KMS-11 (cell line): Measurements from ENCODE around the gene IER5.

Experiments
- H2AFZ ChIP-seq: fragments of 200-600 bp; sonication (generic); 2 replicates; pipeline ENCODE4 v1.6.1; 2016; ENCODE audit warnings: antibody characterized with exemption, mixed run types, low read depth
- H3K27ac ChIP-seq: fragments of 200-600 bp; sonication (generic); 2 replicates; pipeline ENCODE4 v1.6.1; 2016; ENCODE audit warnings: mild to moderate bottlenecking, mixed run types
- H3K27me3 ChIP-seq: fragments of 200-600 bp; sonication (generic); 2 replicates; pipeline ENCODE4 v1.6.1; 2017; ENCODE audit warnings: mild to moderate bottlenecking, low read depth, mixed run types, moderate library complexity; ENCODE audit not compliant: insufficient read depth
- H3K36me3 ChIP-seq: fragments of 200-600 bp; sonication (generic); 2 replicates; pipeline ENCODE4 v1.6.1; 2017; ENCODE audit warnings: mild to moderate bottlenecking, mixed run types; ENCODE audit not compliant: insufficient read depth
- H3K4me1 ChIP-seq: fragments of 200-600 bp; sonication (generic); 2 replicates; pipeline ENCODE4 v1.6.1; 2016; ENCODE audit warnings: mild to moderate bottlenecking, low read depth, mixed run types; ENCODE audit not compliant: poor library complexity, severe bottlenecking
- H3K4me2 ChIP-seq: fragments of 200-600 bp; sonication (generic); 2 replicates; pipeline ENCODE4 v1.7.0; 2016; ENCODE audit warnings: mild to moderate bottlenecking, mixed run types
- H3K4me3 ChIP-seq: fragments of 200-600 bp; sonication (generic); IDR thresholded peaks from 2 replicates; pipeline ENCODE4 v1.6.1; 2017; ENCODE audit warnings: low read depth, low read length, mixed read lengths; ENCODE audit not compliant: insufficient read depth
- H3K79me2 ChIP-seq: fragments of 200-600 bp; sonication (generic); 2 replicates; pipeline ENCODE4 v1.6.1; 2016; ENCODE audit warnings: low read depth, mixed run types; ENCODE audit not compliant: insufficient read depth
- H3K9ac ChIP-seq: fragments of 200-600 bp; sonication (generic); 2 replicates; pipeline ENCODE4 v1.6.1; 2016; ENCODE audit warnings: mild to moderate bottlenecking, mixed run types
- H4K20me1 ChIP-seq: fragments of 200-600 bp; sonication (generic); 2 replicates; pipeline ENCODE4 v1.6.1; 2016; ENCODE audit warnings: mild to moderate bottlenecking, mixed run types; ENCODE audit not compliant: insufficient read depth
- CTCF ChIP-seq: fragments of 200-600 bp; sonication (generic); conservative IDR thresholded peaks from 2 replicates; pipeline ENCODE4 v1.6.1; 2017; ENCODE audit warnings: low read depth, mild to moderate bottlenecking, antibody characterized with exemption, low read length, moderate library complexity, mixed read lengths

The IER5 gene

GRCh38 chr1:181123173-181123572 lies 34.7 kb downstream of the IER5 start:
- no peak overlapping the region for H3K9ac ChIP-seq
- TF ChIP-seq CTCF = no peak
- peaks cover 6% of the 10 kb centered on the region for H3K4me1 ChIP-seq
- no peak overlapping the region for H2AFZ ChIP-seq
- H4K20me1 ChIP-seq = no peaks in the 10 kb centered on the region
- no peaks in the 10 kb centered on the region for H3K36me3 ChIP-seq
- H3K27ac ChIP-seq = no peak overlapping the region
- H3K27me3 ChIP-seq = no peaks in the 10 kb centered on the region
- H3K4me2 ChIP-seq = no peak overlapping the region
- H3K4me3 ChIP-seq = no peak overlapping the region
- no peaks in the 10 kb centered on the region for H3K79me2 ChIP-seq

GRCh38 chr1:181124291-181124751 lies 35.8 kb downstream of the IER5 start:
- Histone ChIP-seq H3K4me1 (peaks cover 6% of the 10 kb centered on the region), H2AFZ (no peak overlapping the region), H3K27me3 (no peaks in the 10 kb centered on the region), H3K9ac (no peak overlapping the region), H4K20me1 (no peaks in the 10 kb centered on the region), H3K27ac (no peak overlapping the region), H3K4me3 (no peak overlapping the region), H3K79me2 (no peaks in the 10 kb centered on the region), H3K36me3 (no peaks in the 10 kb centered on the region), H3K4me2 (no peak overlapping the region)
- TF ChIP-seq CTCF = no peak

DNA sequence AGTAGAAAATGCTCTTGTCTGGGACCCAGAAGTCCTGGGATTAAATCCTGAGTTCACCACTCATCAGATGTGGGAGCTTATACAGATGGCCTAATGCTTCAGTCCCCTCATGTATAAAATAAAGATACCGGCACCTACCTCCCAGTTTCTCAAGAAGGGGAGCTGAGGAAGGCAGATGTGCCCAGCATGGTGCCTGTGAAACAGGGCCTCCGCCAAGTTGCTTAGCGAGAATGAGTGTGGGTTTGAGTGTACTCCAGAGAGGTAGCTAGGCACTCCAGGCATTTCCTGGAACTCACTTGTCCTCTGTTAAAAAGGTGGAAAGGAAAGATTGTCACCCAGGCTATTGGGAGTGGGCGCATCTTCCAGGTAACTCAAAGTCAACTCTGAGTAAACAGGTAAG lies 37.8 kb downstream of the IER5 start:
- H3K36me3 ChIP-seq = no peaks in the 10 kb centered on the region
- H3K27ac ChIP-seq = no peak overlapping the region

GRCh38 chr1:181126871-181127587 lies 38.5 kb downstream of the IER5 start:
- no peak for TF ChIP-seq CTCF
- Histone ChIP-seq H3K4me3 (no peak overlapping the region), H3K27ac (no peak overlapping the region)

More for the DNA sequence above, 37.8 kb downstream of the IER5 start:
- peaks cover 11% of the 10 kb centered on the region for H3K4me1 ChIP-seq
- no peaks in the 10 kb centered on the region for H4K20me1 ChIP-seq
- H3K27me3 ChIP-seq = no peaks in the 10 kb centered on the region
- no peak for TF ChIP-seq CTCF
- H3K79me2 ChIP-seq = no peaks in the 10 kb centered on the region
- no peak overlapping the region for H3K9ac ChIP-seq
- H3K4me2 ChIP-seq = no peak overlapping the region
- H3K4me3 ChIP-seq = no peak overlapping the region
- no peak overlapping the region for H2AFZ ChIP-seq

More at GRCh38 chr1:181126871-181127587, 38.5 kb downstream of the IER5 start:
- H3K79me2 ChIP-seq = no peaks in the 10 kb centered on the region
- no peaks in the 10 kb centered on the region for H4K20me1 ChIP-seq
- no peaks in the 10 kb centered on the region for H3K36me3 ChIP-seq
- no peak overlapping the region for H2AFZ ChIP-seq
- peaks cover 11% of the 10 kb centered on the region for H3K4me1 ChIP-seq
- H3K27me3 ChIP-seq = no peaks in the 10 kb centered on the region
- H3K9ac ChIP-seq = no peak overlapping the region
- H3K4me2 ChIP-seq = no peak overlapping the region
